ENCODE data around the gene ALS2CL.
A peak's percentile ranks its signal among the peaks of the same experiment; 100 is the strongest.
"Not testable (repeated sequence)": the region's sequence is repeated elsewhere in the genome, so short reads cannot be mapped to it uniquely, and the experiment has no call there.

The ALS2CL gene, protein sequence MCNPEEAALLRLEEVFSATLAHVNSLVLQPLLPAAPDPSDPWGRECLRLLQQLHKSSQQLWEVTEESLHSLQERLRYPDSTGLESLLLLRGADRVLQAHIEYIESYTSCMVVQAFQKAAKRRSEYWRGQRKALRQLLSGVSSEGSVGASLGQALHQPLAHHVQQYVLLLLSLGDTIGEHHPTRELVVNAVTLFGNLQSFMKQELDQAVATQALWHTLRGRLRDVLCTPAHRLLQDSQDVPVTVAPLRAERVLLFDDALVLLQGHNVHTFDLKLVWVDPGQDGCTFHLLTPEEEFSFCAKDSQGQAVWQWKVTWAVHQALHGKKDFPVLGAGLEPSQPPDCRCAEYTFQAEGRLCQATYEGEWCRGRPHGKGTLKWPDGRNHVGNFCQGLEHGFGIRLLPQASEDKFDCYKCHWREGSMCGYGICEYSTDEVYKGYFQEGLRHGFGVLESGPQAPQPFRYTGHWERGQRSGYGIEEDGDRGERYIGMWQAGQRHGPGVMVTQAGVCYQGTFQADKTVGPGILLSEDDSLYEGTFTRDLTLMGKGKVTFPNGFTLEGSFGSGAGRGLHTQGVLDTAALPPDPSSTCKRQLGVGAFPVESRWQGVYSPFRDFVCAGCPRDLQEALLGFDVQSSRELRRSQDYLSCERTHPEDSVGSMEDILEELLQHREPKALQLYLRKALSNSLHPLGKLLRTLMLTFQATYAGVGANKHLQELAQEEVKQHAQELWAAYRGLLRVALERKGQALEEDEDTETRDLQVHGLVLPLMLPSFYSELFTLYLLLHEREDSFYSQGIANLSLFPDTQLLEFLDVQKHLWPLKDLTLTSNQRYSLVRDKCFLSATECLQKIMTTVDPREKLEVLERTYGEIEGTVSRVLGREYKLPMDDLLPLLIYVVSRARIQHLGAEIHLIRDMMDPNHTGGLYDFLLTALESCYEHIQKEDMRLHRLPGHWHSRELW

DNA sequence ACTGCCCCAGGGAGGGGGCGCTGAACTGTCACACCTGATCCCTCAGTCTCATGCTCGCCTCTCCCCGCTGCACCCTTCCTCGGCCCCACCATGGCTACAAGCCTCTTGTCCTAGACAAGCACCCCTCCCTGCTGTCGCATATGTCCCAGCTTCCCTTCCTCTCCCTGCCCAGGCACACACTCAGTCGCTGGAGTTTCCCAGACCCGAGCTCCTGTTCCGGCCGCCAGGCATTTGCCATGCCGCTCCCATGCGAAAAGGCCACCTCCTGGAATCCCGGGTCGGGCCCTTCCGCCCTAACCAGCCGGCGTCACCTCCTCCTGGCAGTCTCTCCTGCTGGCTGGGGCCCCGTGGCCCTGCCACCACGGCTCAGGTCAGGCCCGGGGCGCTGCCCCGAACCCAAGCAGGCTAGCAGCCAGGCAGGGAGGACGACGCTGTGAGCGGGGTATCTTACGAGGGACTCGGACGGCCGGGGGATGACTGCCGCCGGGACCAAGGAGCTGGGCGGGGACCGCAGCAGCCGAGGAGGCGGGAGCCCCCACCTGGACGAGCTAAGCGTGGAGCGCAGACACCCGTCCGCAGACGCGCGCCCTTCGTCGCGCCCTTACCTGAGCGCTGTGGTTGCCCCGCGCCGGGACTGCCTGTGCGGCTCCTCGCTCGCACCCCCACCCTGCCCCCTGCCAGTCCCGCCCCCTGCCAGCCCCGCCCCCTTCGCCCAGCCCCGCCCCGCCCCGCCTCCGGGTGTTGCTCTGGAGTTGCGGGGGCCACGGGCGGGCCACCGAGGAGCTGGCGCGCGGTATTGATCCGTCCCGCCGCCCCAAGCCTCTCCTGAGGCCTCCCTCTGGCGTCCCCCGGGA lies at the start of gene ALS2CL:
TSS of gene ALS2CL (minus strand) at position 642 of the 854 bp plus-strand sequence. CDS start 4,239 bp downstream, outside the sequence.
- DNase-seq (ENCODE audit: low read depth) = peak; percentile 71

DNA sequence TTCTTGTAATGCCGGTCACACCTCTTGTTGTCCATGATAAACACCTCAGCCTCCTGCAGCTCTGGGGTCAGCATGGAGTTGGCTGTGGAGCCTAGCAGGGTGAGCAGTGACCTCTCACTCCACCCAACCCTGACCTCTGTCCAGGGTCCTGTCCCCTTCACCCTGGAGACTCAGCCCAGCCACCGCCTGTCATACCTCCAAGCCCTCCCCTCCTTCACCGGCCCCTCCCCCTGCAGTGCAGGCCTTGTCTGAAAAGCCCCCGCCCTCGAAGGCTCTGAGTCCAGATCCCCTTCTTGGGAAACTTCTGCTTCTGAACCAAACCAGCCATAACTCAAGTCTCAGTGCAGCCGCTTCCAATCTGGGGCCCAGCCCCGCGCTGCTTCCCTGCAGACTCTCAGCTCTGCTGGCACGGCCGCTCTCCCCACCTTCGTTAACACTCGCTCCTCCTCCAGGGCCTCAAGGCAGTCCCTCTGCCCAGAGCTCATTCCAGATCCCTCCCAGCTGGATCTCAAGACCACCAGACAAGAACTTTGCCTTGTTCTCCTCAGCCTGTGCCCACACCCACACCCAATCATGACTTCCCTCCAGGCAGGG lies 49.6 kb upstream of the ALS2CL start:
- no peak for DNase-seq (ENCODE audit: low read depth)

DNA sequence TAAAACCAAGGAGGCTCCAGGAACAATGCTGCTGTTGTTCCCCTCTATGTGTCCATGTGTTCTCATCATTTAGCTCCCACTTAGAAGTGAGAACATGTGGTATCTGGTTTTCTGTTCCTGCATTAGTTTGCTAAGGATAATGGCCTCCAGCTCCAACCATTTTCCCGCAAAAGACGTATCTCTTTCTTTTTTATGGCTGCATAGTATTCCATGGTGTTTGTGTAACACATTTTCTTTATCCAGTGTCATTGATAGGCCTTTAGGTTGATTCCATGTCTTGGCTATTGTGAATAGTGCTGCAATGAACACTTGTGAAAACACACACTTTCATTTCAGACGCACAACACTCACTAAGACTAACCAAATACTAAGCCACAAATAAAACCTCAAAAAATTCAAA lies 46.1 kb upstream of the ALS2CL start:
- not testable (repeated sequence) for DNase-seq (ENCODE audit: low read depth)

DNA sequence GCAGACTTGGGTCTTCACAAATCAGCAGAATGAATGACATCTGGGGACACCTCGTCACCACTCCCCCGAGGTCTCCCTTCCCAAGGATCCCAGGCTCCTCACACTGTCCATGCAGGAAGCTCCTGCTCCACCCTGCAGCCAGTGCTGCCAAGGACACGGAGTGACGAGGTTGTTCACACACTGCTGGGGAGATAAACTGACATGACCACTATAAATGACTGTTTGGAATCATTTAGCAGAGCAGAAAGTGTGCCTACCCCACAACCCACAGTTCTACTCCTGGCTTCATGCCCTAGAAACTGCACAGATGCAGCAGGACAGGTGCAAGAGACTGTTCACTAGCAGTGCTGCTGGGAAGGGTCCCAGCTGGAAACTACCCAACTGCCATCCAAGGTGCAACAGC lies 43.9 kb upstream of the ALS2CL start:
- no peak for DNase-seq (ENCODE audit: low read depth)

DNA sequence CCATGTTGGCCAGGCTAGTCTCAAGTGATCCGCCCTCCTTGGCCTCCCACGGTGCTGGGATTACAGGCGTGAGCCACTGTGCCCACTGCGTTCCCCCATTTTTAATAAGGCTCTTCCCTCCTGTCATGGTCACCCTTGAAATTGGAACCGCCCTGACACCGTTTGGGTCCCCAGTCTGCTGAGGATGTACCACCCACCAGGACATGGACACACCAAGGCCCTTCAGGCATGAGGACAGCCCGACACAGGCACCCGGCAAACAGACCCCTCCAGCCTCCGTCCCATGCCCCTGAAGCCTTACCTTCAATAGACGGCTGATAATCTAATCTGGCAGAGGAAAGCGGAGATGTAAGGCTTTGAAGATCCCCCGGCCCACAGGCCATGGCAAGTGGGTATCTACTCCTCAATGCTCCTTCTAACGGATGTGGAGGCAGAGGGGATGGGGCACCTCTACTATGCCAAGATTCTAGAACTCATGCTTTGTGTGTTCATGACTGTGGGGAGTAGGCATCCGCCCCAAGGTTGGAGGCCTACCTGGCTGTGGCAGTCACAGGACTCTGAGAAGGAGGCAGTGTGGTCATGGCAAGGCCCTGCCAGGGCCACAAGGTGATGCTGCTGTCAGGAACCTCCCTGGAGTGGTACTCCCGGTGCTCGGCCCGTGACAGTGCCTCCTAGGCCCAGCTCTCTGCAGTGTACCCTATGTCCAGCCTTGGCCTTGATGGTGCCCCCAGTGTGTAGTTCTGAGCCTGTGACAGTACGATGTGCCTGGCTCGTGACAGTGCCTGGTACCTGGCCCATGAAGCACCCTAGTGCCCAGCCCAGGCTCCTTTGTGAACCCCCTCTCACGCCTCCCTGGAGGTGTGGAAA lies 42.8 kb upstream of the ALS2CL start:
- DNase-seq (ENCODE audit: low read depth) = no peak

DNA sequence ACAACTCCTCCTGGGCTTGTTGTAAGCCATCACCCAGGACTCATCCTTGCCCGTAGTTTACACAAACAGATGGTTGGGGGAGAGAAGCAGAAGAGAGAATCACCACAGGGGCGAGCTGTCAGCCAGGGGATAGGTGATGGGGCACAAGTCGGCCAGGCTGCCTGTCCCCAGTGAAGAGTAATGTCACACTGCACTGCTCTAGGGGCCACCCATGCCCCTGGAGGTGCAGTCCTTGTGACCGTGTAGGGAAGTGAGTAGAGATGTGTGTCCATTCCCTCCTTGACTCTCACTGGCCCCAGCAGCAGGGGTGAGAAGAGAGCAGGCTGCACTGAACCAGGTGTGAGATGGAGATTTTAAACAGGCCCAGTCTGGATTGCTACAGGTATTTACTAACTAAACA lies 41.3 kb upstream of the ALS2CL start:
- no peak for DNase-seq (ENCODE audit: low read depth)

DNA sequence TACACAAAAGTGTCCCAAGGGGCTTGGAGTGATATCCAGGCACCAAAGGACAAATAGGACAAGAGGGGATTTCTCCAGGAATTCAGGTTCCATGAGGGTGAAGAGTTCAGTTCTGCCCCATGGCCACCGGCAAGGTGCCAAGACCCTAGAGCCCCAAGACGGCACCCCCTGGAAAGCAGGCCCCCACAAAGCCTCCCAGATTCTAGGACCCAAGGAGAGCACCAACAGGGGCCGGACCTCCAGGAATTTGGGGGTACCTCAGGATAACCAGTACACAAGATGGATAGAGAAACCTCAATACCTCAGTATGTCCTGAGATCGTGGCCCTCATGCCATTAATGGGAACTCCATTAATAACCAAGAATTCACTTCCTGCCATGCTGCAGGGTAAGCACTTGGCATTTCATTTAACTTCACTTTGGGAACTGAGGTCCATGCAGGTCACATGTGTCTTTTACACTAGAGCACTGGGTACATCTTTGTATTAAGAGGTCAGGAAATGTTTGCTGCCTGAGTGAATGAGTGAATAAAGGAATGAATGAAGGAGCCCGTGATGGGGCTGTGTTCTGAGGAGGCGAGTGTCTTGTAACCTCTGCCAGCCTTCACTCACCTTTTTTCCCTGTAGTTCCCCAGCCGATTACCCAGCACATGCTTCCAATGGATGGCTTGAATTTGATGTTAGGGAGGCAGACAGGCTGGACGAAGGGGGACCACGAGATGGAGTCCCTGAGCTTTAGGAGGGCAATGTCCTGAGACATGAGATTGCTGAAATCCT lies 39.7 kb upstream of the ALS2CL start:
- DNase-seq (ENCODE audit: low read depth) = no peak

DNA sequence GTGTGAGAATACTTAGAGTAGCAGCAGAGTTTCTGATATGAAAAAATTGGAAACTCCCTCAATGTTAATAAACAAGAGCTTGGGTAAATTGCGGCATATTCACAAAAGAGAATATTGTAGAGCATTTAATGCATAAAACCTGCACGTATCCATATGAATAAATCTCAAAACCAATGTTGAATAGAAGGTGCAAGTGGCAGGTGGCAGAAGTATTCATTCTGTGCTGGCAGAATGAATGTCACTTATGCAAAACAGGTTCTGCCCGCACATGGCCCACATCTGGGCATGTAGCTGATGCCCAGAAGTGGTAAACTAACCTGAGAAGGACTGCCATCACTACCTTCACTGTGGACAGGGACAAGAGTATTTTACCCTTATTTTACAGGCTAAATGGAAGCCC lies 38.3 kb upstream of the ALS2CL start:
- no peak for DNase-seq (ENCODE audit: low read depth)

DNA sequence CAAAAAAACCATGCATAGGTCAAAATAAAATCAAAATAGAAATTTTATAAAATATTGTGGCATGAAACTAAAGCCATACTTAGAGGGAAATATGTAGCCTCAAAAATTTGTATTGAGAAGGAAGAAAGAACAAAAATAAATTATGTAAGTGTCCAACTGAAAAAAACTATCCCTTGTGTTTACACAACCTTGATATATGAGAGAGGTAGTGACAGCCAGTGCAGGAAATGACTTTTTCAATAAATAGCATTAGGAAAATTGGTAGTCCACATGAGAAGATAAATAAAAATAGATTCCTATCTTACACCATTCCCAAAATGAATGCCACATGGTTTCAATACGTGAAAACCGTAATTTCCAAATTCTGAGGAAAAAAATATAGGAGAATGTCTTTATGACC lies 37.3 kb upstream of the ALS2CL start:
- no peak for DNase-seq (ENCODE audit: low read depth)

DNA sequence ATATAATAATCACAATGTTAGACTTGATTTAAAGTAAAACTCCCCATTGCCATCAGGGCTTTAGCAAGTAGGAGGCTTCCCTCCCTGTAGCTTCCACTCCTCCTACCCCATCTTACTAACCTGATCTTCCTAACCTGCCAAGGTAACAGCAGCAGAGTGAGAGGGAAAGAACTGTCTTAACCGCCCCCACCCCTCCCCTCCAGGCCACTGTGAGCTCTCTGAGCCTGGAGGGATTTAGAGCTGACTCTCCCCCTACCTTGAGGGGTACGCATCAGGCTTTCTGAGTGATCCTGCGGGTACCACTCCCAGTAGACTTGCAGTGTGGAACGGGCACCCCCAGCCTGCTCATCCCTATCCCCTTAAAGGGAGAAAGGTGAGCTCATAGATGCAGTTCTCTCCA lies 35.6 kb upstream of the ALS2CL start:
- DNase-seq (ENCODE audit: low read depth) = no peak

DNA sequence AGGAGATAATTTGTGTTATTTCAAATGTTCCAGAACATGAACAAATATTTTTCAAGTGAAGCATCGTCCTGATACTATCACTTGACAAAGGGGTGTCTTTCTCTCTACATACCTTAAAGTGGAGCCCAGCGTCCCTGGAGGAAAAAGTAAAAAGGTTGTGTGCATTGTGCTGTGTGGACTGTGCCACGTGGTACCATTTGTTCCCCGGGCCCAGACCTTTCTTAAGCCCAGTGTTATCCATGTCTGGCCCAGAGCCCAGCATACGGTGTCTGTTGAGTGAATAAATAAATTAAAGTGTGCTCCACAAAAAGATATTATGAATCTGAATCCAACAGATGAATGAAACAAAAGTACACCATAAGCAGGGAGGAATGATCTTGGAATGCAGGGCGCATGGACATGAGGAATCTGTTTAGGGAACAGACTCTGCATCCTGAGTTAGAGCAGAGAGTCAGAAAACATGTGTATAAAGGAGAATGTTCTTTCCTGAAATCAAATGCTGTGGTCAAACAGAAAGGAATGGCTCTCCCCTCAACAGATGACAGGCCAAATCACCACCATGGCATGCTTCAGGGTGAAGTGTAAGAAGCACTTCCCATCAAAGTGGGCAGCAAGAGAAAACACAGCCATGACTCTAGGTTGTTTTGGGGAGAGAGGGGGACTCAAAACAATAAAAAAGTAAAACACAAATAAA lies 32.3 kb upstream of the ALS2CL start:
- no peak for DNase-seq (ENCODE audit: low read depth)

DNA sequence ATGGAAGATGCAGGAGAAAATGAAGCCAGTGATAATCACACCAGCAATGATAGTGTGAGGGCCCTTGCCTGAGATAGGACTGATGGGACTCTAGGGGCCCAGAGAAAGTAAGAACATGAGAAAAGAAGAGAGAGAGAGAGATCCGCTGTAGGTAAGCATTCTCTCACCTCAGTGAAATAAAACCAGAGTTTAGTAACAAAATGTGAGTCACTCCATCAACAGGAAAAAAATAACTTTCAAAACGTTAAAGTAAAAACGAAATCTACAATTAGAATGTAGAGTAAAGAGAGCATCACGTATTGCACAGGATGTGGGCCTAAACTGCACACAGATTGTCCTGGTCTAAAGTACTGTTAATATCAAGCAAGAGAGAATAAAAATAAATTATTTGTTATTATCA lies 30.9 kb upstream of the ALS2CL start:
- DNase-seq (ENCODE audit: low read depth) = no peak

DNA sequence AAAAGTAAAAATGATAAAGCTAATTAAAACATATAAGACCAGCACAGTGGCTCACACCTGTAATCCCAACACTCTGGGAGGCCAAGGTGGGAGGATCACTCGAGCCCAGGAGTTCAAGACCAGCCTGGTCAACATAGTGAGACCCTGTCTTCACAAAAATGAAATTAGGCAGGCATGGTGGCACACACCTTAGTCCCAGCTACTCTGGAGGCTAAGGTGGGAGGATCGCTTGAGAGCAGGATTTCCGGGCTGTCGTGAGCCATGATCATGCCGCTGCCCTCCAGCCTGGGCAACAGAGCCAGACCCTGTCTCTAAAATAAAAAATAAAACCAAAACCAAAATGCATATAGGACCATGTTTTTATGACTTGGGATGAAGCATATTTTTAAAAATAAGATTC lies 29.0 kb upstream of the ALS2CL start:
- no peak for DNase-seq (ENCODE audit: low read depth)

DNA sequence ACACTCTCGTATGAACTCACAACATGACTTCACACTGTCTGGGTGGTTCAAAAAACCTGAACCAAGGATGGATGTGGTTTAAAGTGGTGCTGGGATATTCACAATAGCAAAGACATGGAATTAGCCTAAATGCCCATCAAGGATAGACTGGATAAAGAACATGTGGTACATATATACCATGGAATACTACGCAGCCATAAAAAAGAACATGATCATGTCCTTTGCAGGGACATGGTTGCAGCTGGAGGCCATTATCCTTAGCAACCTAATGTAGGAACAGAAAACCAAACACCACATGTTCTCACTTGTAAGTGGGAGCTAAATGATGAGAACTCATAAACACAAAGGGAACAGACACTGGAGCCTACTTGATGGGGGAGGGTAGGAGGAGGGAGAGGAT lies 27.5 kb upstream of the ALS2CL start:
- DNase-seq (ENCODE audit: low read depth) = no peak

DNA sequence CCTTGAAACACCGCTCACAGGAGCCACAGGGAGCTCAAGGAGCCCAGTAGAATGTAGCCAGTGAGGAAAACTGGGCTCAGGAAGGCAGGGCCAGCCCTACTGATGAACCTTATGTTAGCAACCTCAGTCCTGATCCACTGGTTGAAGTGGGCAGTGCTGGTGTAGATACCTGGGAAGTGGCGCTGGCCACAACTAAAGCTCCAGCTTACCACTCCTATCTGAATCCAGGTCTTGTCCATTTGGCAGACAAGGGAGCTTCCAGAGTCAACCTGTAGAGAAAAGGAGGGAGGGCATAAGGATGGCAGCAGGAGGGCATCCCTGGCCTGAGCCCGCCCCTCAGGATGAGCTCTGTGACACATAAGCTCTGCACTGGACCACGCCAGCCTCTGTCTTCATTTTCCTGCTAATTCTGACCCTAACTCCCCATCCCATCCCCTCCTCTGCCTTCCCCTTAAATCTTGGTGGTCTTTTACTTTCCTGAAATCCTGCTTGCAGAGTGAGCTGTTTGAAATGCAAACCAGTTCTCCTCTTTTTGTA lies 26.3 kb upstream of the ALS2CL start:
- no peak for DNase-seq (ENCODE audit: low read depth)

DNA sequence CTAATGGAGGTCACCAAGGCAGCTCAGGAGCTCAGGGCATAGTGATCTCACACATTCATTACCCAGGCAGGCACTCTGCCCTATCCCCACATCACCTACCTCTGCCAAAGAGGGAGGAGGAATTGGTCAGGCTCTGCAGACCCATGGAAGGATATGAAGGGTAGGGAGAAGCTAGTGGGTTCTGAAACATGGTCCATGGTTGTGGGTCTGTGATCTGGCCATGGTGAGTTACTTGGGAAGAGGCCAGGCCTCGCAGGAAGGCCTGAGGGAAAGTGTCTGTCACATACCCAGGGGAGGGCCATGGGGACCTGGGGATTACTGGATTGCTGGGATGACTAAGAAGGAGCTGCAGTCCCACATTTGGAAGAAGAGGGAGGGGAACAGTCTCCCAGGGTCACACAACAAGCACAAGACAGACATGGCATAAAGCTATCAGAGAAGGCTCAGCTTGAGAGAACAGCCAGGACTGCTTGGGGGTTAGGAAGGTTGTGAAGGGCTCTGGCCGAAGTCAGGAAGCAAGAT lies 25.6 kb upstream of the ALS2CL start:
- no peak for DNase-seq (ENCODE audit: low read depth)

DNA sequence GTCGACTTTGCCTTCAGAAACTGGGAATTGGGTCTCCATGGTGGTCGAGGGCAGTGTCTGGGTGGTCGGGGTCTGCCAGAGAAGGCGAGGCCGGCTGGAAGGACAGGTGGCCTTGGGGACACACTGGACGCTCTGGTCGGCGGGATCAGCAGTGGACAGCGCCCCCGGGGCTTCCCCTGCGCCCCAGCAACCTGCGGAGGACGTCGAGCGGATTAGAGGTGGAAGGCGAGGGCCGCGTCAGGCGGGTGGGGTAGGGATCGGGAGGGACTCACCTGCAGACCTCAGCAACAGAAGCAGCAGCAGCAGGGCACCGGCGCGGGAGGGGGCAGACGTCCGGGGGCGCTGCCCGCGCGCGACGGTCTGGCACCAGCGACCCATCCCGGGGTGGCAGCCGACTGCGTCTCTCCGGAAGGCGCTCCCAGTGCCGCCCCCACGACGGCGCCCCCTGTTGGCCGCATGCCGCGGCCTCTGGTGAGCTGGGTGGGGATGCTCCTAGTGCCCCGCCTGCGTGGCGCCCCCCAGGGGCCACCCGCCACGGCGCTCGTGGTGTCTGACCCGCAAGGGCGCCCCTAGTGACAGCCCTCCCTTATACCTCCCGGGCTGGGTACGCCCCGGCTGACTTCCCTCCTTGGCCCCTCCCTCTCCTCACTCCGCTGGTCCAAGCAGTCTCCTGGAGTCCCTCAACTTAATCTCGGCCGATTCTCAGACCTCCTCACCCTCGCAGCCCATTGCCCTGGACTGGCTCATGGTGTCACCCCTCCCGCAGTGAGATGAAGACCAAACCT lies 24.2 kb upstream of the ALS2CL start, which contains the start of gene PRSS50:
TSS of gene PRSS50 (minus strand) at position 423 of the 785 bp plus-strand sequence. CDS start at position 378, 45 bp downstream.
- no peak for DNase-seq (ENCODE audit: low read depth)
